ENCODE data around the gene DENND6B.
"Not testable (repeated sequence)": the region's sequence is repeated elsewhere in the genome, so short reads cannot be mapped to it uniquely, and the experiment has no call there.

DENND6B gene

GRCh38 chr22:50286701-50287318 is 40.0 kb downstream of the DENND6B start:
- DNase-seq (ENCODE audit: low read depth), result no peak

GRCh38 chr22:50286275-50286674 is 40.5 kb downstream of the DENND6B start:
- no peak for DNase-seq (ENCODE audit: low read depth)

GRCh38 chr22:50285568-50286229 is 41.1 kb downstream of the DENND6B start:
- DNase-seq (ENCODE audit: low read depth), result no peak

GRCh38 chr22:50284479-50284878 is 42.3 kb downstream of the DENND6B start:
- DNase-seq (ENCODE audit: low read depth), result no peak

GRCh38 chr22:50283821-50284220 is 43.0 kb downstream of the DENND6B start:
- no peak for DNase-seq (ENCODE audit: low read depth)

GRCh38 chr22:50282361-50283155 is 44.3 kb downstream of the DENND6B start:
- no peak for DNase-seq (ENCODE audit: low read depth)

GRCh38 chr22:50281957-50282356 is 44.9 kb downstream of the DENND6B start:
- DNase-seq (ENCODE audit: low read depth), result no peak

- DNase-seq (ENCODE audit: low read depth), result no peak
These were observed 45.4 kb downstream of the DENND6B start for GRCh38 chr22:50281384-50281760.

GRCh38 chr22:50280708-50281383 is 46.0 kb downstream of the DENND6B start:
- no peak for DNase-seq (ENCODE audit: low read depth)

- DNase-seq (ENCODE audit: low read depth), result no peak
These were observed 46.6 kb downstream of the DENND6B start for GRCh38 chr22:50280022-50280707.

- DNase-seq (ENCODE audit: low read depth), result no peak
These were observed 47.7 kb downstream of the DENND6B start for GRCh38 chr22:50278956-50279619.

- DNase-seq (ENCODE audit: low read depth), result no peak
These were observed 48.4 kb downstream of the DENND6B start for GRCh38 chr22:50278461-50278860.

GRCh38 chr22:50277761-50278160 is 49.1 kb downstream of the DENND6B start:
- DNase-seq (ENCODE audit: low read depth), result no peak

- DNase-seq (ENCODE audit: low read depth), result peak; percentile 18
These were observed 50.7 kb downstream of the DENND6B start for GRCh38 chr22:50276143-50276542.

- DNase-seq (ENCODE audit: low read depth), result no peak
These were observed 51.4 kb downstream of the DENND6B start for GRCh38 chr22:50275181-50276055.

- no peak for DNase-seq (ENCODE audit: low read depth)
These were observed 52.0 kb downstream of the DENND6B start for GRCh38 chr22:50274771-50275170.

- DNase-seq (ENCODE audit: low read depth), result peak; percentile 32
These were observed 52.5 kb downstream of the DENND6B start for GRCh38 chr22:50274311-50274710.

GRCh38 chr22:50273781-50274180 is 53.0 kb downstream of the DENND6B start:
- not testable (repeated sequence) for DNase-seq (ENCODE audit: low read depth)

GRCh38 chr22:50273352-50273751 is 53.5 kb downstream of the DENND6B start:
- DNase-seq (ENCODE audit: low read depth), result not testable (repeated sequence)

- DNase-seq (ENCODE audit: low read depth), result no peak
These were observed 54.6 kb downstream of the DENND6B start for GRCh38 chr22:50272044-50272802.
